IMR-90 (cell line): ENCODE results near the gene NAGK. TPM values are rescaled to one million over a fixed set of nuclear protein-coding genes. Genes with fewer than 3 reads are reported as not detected.

Experiments
- ATAC-seq: fragments of 200-7000 bp; cut with Tn5 transposase; 2 replicates; pipeline ENCODE4 v1.9.1; 2020; ENCODE audit warnings: low read depth, mild to moderate bottlenecking, moderate library complexity
- BruUV-seq: library from RNA; stranded (reverse); fragments of 400-500 nt; replicated peaks from 2 replicates; lab custom pipeline; 2021; lab: Mats Ljungman, UMichigan
- CTCF ChIA-PET: fragments of 300-600 bp; formaldehyde crosslinking; extraction: SDS; loops from one replicate; lab custom pipeline; 2021; ENCODE audit warnings: antibody characterized with exemption; lab: Yijun Ruan, JAX
- POLR2A ChIA-PET: fragments of 300-600 bp; sonication (Branson Sonifier 250); formaldehyde crosslinking; loops from one replicate; lab custom pipeline; 2022; ENCODE audit warnings: antibody characterized with exemption; ENCODE audit not compliant: unreplicated experiment; lab: Charles Lee
- DNase-seq: peaks from one replicate; pipeline ENCODE4 v3.0.0; 2013
- H2AFZ ChIP-seq: replicated peaks from 2 replicates; pipeline ENCODE3; 2013; ENCODE audit warnings: low read length, mild to moderate bottlenecking; ENCODE audit not compliant: poor library complexity
- H2AK5ac ChIP-seq: 2 replicates; pipeline ENCODE4 v1.6.1; 2013; ENCODE audit warnings: low read depth, low read length, inconsistent platforms
- H2AK9ac ChIP-seq: replicated peaks from 2 replicates; pipeline ENCODE3; 2013; ENCODE audit warnings: mild to moderate bottlenecking, low read depth, low read length, moderate library complexity; ENCODE audit not compliant: poor library complexity
- H2BK120ac ChIP-seq: 2 replicates; pipeline ENCODE4 v1.6.1; 2013; ENCODE audit warnings: low read depth, low read length, inconsistent platforms
- H2BK15ac ChIP-seq: 3 replicates; pipeline ENCODE4 v1.6.1; 2013; ENCODE audit warnings: low read depth, low read length, inconsistent platforms
- H2BK20ac ChIP-seq: 2 replicates; pipeline ENCODE4 v1.6.1; 2013; ENCODE audit warnings: low read depth, mild to moderate bottlenecking, inconsistent platforms, low read length, moderate library complexity
- H2BK5ac ChIP-seq: 2 replicates; pipeline ENCODE4 v1.6.1; 2013; ENCODE audit warnings: mild to moderate bottlenecking, low read depth, low read length, inconsistent platforms; ENCODE audit not compliant: poor library complexity, severe bottlenecking
- H3K14ac ChIP-seq: replicated peaks from 2 replicates; pipeline ENCODE4 v1.6.1; 2013; ENCODE audit warnings: low read depth, low read length, inconsistent platforms
- H3K18ac ChIP-seq: 2 replicates; pipeline ENCODE4 v1.6.1; 2013; ENCODE audit warnings: low read depth, low read length, control low read depth
- H3K23ac ChIP-seq: 2 replicates; pipeline ENCODE4 v1.6.1; 2013; ENCODE audit warnings: low read depth, low read length, inconsistent platforms
- H3K27ac ChIP-seq: 2 replicates; pipeline ENCODE4 v1.5.1; 2013; ENCODE audit warnings: mild to moderate bottlenecking, control low read depth, low read length; ENCODE audit not compliant: insufficient read depth
- H3K27me3 ChIP-seq: 2 replicates; pipeline ENCODE4 v1.6.1; 2013; ENCODE audit warnings: low read length; ENCODE audit not compliant: control insufficient read depth, insufficient read depth
- H3K36me3 ChIP-seq: 2 replicates; pipeline ENCODE4 v1.6.1; 2013; ENCODE audit warnings: low read length, mixed read lengths; ENCODE audit not compliant: control insufficient read depth, insufficient read depth
- H3K4ac ChIP-seq: 2 replicates; pipeline ENCODE4 v1.6.1; 2013; ENCODE audit warnings: low read depth, low read length, inconsistent platforms
- H3K4me1 ChIP-seq: 2 replicates; pipeline ENCODE4 v1.6.1; 2013; ENCODE audit warnings: low read length, mixed read lengths; ENCODE audit not compliant: control insufficient read depth, insufficient read depth
- H3K4me2 ChIP-seq: 2 replicates; pipeline ENCODE4 v1.6.1; 2013; ENCODE audit warnings: low read depth, mild to moderate bottlenecking, control low read depth, low read length, moderate library complexity
- H3K4me3 ChIP-seq: 2 replicates; pipeline ENCODE4 v1.5.1; 2013; ENCODE audit warnings: low read depth, mild to moderate bottlenecking, control low read depth, low read length, moderate library complexity; ENCODE audit not compliant: insufficient read depth
- H3K56ac ChIP-seq: 2 replicates; pipeline ENCODE4 v1.6.1; 2013; ENCODE audit warnings: low read length, inconsistent platforms; ENCODE audit not compliant: insufficient read depth; ENCODE audit errors: extremely low read depth
- H3K79me1 ChIP-seq, 2 experiments: 2 replicates each; pipeline ENCODE4 v1.6.1; 2013; ENCODE audit warnings: low read length in 2 of 2, inconsistent platforms in 1 of 2, low read depth in 1 of 2
- H3K9ac ChIP-seq: 2 replicates; pipeline ENCODE4 v1.6.1; 2013; ENCODE audit warnings: low read depth, low read length, control low read depth
- H3K9me1 ChIP-seq: 2 replicates; pipeline ENCODE4 v1.6.1; 2013; ENCODE audit warnings: low read length, inconsistent platforms; ENCODE audit not compliant: insufficient read depth
- H3K9me3 ChIP-seq: 2 replicates; pipeline ENCODE4 v1.6.1; 2013; ENCODE audit warnings: low read length; ENCODE audit not compliant: control insufficient read depth, insufficient read depth
- H4K20me1 ChIP-seq: 2 replicates; pipeline ENCODE4 v1.6.1; 2013; ENCODE audit warnings: low read length, inconsistent platforms; ENCODE audit not compliant: insufficient read depth
- H4K5ac ChIP-seq: 2 replicates; pipeline ENCODE4 v1.6.1; 2013; ENCODE audit warnings: mild to moderate bottlenecking, low read depth, low read length, control low read depth
- H4K8ac ChIP-seq, 2 experiments: 2 replicates each; pipeline ENCODE4 v1.6.1; 2013; ENCODE audit warnings: low read depth in 2 of 2, low read length in 2 of 2, control low read depth in 1 of 2, inconsistent platforms in 1 of 2
- H4K91ac ChIP-seq: 2 replicates; pipeline ENCODE4 v1.6.1; 2013; ENCODE audit warnings: low read depth, low read length, inconsistent platforms; ENCODE audit not compliant: insufficient read depth
- FOS ChIP-seq: fragments of 150-350 bp; IDR thresholded peaks from 2 replicates; pipeline ENCODE4 v1.6.1; 2016; ENCODE audit warnings: low read depth, low read length
- MXI1 ChIP-seq: IDR thresholded peaks from 2 replicates; pipeline ENCODE4 v1.6.1; 2012; ENCODE audit warnings: low read depth, mild to moderate bottlenecking, low read length, moderate library complexity, borderline replicate concordance
- RFX5 ChIP-seq: IDR thresholded peaks from 2 replicates; pipeline ENCODE4 v1.8.0; 2012; ENCODE audit warnings: low read depth, mild to moderate bottlenecking, low read length, moderate library complexity
- SMC3 ChIP-seq: fragments of 150-350 bp; IDR thresholded peaks from 2 replicates; pipeline ENCODE4 v1.6.1; 2016; ENCODE audit warnings: low read depth, mild to moderate bottlenecking, antibody characterized with exemption, low read length, moderate library complexity
- WGBS, 2 experiments: methylation state at CpG; one replicate each; pipeline versions ENCODE4 v1.1.5 to v1.1.7; 2013; ENCODE audit warnings: missing lambda C conversion rate in 2 of 2; ENCODE audit not compliant: insufficient read length in 1 of 2; ENCODE audit errors: extremely low coverage in 2 of 2; 5-methylcytosine and 5-hydroxymethylcytosine counted together
- dilution Hi-C: fragments of 300-500 bp; cut with HindIII; formaldehyde crosslinking; loops from one replicate; pipeline ENCODE4 v1.14.3; 2018; ENCODE audit warnings: low sequenced_read_pairs; ENCODE audit not compliant: unreplicated experiment
- in situ Hi-C: fragments of 300-500 bp; cut with MboI; formaldehyde crosslinking; loops from 3 replicates; pipeline ENCODE4 v1.14.3; 2019; ENCODE audit warnings: low sequenced_read_pairs, inconsistent platforms, mixed read lengths
- intact Hi-C: fragments of 100-400 bp; cut with micrococcal nuclease; formaldehyde crosslinking; loops from 2 replicates; pipeline ENCODE4 v1.10.0; 2022
- polyA plus RNA-seq, 3 experiments: library from polyadenylated mRNA; depleted of rRNA; stranded (reverse); fragments of >200 nt; gene quantifications; 2 replicates each; pipeline ENCODE4 v1.2.3, GENCODE V29; 2012; ENCODE audit warnings: low replicate concordance in 1 of 3
- total RNA-seq: library from RNA; depleted of rRNA; stranded (reverse); fragments of >200 nt; gene quantifications from 2 replicates; pipeline ENCODE4 v1.2.3, GENCODE V29; 2012

The NAGK gene
- total and polyA plus RNA-seq, 2 of the 4 experiments (the other 2 are of a cell fraction): 60.4 to 146 TPM

GRCh38 chr2:71108091-71108490 is 39.6 kb downstream of the NAGK start:
- no peaks in the 10 kb centered on the region for H3K9me1 ChIP-seq
- peaks cover 2% of the 10 kb centered on the region; the same call in 1 of the 2 replicates for H3K36me3 ChIP-seq
- H3K4me3 ChIP-seq: no peak overlapping the region
- dilution Hi-C loops (no loop called here), in situ Hi-C loops (no loop called here), intact Hi-C loops (no loop called here)
- H2BK5ac ChIP-seq: no peak overlapping the region
- no peak overlapping the region for H2AK9ac ChIP-seq
- ATAC-seq (no peak), DNase-seq (no peak)
- H3K4ac ChIP-seq: no peak overlapping the region
- peaks cover 3% of the 10 kb centered on the region for H3K9me3 ChIP-seq
- H3K79me1 ChIP-seq: peaks cover 0 to 3% of the 10 kb centered on the region in 2 experiments; a peak in 2 of 4 replicates
- H4K20me1 ChIP-seq: no peaks in the 10 kb centered on the region
- H2BK15ac ChIP-seq: no peak overlapping the region
- no peaks in the 10 kb centered on the region for H3K27me3 ChIP-seq
- CTCF ChIA-PET: no interaction called here
- H2AK5ac ChIP-seq: no peak overlapping the region
- no peak overlapping the region for H3K9ac ChIP-seq
- no peak overlapping the region for H2BK120ac ChIP-seq
- H4K8ac ChIP-seq: no peak overlapping the region
- H4K91ac ChIP-seq: no peak overlapping the region
- H3K18ac ChIP-seq: no peak overlapping the region
- no CpG with 5 or more reads among the region's 2 CpGs for WGBS, 2 experiments
- H3K23ac ChIP-seq: no peak overlapping the region
- TF ChIP-seq FOS: no peak
- no peak for TF ChIP-seq RFX5
- no peak for TF ChIP-seq MXI1
- no peak for TF ChIP-seq SMC3
- no peaks in the 10 kb centered on the region for H3K4me1 ChIP-seq
- no peak overlapping the region for H4K5ac ChIP-seq
- H3K27ac ChIP-seq: no peak overlapping the region
- POLR2A ChIA-PET: no interaction called here
- H2AFZ ChIP-seq: no peak overlapping the region
- no peak overlapping the region for H3K14ac ChIP-seq
- no TSS peak for BruUV-seq
- no peak overlapping the region for H2BK20ac ChIP-seq
- no peak overlapping the region for H3K56ac ChIP-seq
- H3K4me2 ChIP-seq: no peak overlapping the region
